Inflammatory macrophage (primary cell): Measurements from ENCODE around the gene JAK3.
A peak's percentile ranks its signal among the peaks of the same experiment; 100 is the strongest.
"Not testable (repeated sequence)": the region's sequence is repeated elsewhere in the genome, so short reads cannot be mapped to it uniquely, and the experiment has no call there.

Experiments used
- DNase-seq, 2 donors: peaks; one replicate each; pipeline ENCODE4 v3.0.0-alpha.2; 2020 to 2022

Gene JAK3

GRCh38 chr19:17803264-17803896 is 44.4 kb downstream of the JAK3 start:
- peak; percentile 73 to 82 for DNase-seq

- no peak for DNase-seq
Observed at GRCh38 chr19:17802137-17802858, 45.5 kb downstream of the JAK3 start.

- DNase-seq = not testable (repeated sequence)
Observed at GRCh38 chr19:17798599-17798998, 49.2 kb downstream of the JAK3 start.

GRCh38 chr19:17797424-17798201 is 50.2 kb downstream of the JAK3 start:
- DNase-seq = peak in 1 of 2 donors; percentile 29

- DNase-seq = no peak
Observed at GRCh38 chr19:17796838-17797423, 50.9 kb downstream of the JAK3 start.

- DNase-seq = no peak
Observed at GRCh38 chr19:17796013-17796837, 51.6 kb downstream of the JAK3 start.

- no peak for DNase-seq
Observed at GRCh38 chr19:17795495-17795856, 52.3 kb downstream of the JAK3 start.

GRCh38 chr19:17794731-17795494 is 52.9 kb downstream of the JAK3 start, which contains the start of gene B3GNT3:
Gene B3GNT3, plus strand, starts transcription at chr19:17795138. Its CDS starts 12,670 bp downstream, at chr19:17807808.
- DNase-seq = peak; percentile 11 to 16

- DNase-seq = no peak
Observed at GRCh38 chr19:17794412-17794730, 53.4 kb downstream of the JAK3 start.

GRCh38 chr19:17790059-17790780 is 57.6 kb downstream of the JAK3 start:
- no peak for DNase-seq

GRCh38 chr19:17788632-17789031 is 59.1 kb downstream of the JAK3 start:
- no peak for DNase-seq

- DNase-seq = no peak
Observed at GRCh38 chr19:17787274-17787913, 60.4 kb downstream of the JAK3 start.

- DNase-seq = peak; percentile 76 to 80
Observed at GRCh38 chr19:17784201-17785008, 63.4 kb downstream of the JAK3 start.

- DNase-seq = not testable (repeated sequence)
Observed at GRCh38 chr19:17783721-17784120, 64.1 kb downstream of the JAK3 start.

GRCh38 chr19:17780781-17781180 is 67.0 kb downstream of the JAK3 start:
- no peak for DNase-seq

- DNase-seq = peak; percentile 90 to 91
Observed at GRCh38 chr19:17778968-17779929, 68.5 kb downstream of the JAK3 start.

- peak; percentile 89 to 94 for DNase-seq
Observed at GRCh38 chr19:17778251-17778967, 69.4 kb downstream of the JAK3 start.
